ENCODE data around the gene SLC6A6.

DNA sequence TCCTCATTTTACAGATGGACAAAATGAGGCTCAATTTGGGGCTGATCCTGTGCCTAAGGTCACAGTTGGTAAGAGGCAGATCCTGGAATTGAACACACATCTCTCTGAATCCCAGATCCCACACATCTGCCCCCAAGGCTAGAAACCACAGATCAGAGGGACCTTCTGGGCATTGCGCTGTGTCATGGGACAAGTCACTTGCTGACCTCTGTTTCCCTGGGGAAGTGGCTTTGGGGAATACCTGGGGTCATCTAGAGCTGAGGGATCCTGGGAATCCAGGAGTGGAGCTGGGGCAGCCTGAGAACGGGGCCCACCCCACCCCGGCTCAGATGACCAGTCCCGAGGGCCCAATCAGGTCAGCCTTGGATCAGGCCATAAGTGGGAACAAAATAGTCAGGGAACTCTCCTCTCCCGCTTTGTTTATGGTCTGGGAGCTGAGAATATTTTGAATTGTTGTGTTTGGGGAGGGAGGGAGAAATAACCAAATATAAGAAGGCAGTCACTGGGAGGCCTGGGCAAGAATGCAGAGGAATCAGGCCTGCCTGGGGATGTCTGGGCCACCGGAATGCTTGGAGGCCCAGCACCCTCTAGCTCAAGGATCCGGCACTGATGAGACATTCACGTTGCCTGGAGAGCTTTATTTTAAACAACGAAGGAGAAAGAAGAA is 8.8 kb upstream of the SLC6A6 start:
- TF ChIP-seq, protein P1, sequence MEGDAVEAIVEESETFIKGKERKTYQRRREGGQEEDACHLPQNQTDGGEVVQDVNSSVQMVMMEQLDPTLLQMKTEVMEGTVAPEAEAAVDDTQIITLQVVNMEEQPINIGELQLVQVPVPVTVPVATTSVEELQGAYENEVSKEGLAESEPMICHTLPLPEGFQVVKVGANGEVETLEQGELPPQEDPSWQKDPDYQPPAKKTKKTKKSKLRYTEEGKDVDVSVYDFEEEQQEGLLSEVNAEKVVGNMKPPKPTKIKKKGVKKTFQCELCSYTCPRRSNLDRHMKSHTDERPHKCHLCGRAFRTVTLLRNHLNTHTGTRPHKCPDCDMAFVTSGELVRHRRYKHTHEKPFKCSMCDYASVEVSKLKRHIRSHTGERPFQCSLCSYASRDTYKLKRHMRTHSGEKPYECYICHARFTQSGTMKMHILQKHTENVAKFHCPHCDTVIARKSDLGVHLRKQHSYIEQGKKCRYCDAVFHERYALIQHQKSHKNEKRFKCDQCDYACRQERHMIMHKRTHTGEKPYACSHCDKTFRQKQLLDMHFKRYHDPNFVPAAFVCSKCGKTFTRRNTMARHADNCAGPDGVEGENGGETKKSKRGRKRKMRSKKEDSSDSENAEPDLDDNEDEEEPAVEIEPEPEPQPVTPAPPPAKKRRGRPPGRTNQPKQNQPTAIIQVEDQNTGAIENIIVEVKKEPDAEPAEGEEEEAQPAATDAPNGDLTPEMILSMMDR (IDR thresholded peaks at IDR 0.05): no peak
- TF ChIP-seq POLR2A (IDR thresholded peaks at IDR 0.05) (no peak), POLR2AphosphoS5 (IDR thresholded peaks at IDR 0.05) (no peak)
